Ammon's horn (tissue), 1 donor: Measurements from ENCODE around the gene SLC4A4.
A peak's percentile ranks its signal among the peaks of the same experiment; 100 is the strongest.

ENCODE experiments used
- DNase-seq: peaks from one replicate; pipeline ENCODE4 v3.0.0-alpha.2; 2016; ENCODE audit warnings: low spot score

The SLC4A4 gene

DNA sequence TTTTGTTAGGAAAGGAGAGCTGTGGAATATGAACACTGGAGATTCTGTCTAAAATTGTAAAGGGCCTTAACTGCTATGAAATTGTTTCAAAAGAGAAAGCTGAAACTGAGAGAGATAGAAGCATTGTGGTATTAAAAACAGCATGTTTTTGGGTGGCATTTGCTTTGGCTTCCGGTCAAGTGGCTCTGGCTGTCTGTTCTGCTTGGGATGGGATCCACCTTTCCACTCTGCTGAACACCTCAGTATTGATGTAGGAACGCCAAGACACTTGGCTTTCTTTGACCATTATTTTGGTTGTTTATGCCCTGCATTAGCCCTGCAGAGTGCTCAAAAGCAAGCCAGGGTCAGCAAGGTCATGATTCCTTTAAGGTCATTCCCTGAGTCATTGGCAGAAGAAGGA lies 199.7 kb downstream of the SLC4A4 start:
- DNase-seq: peak; percentile 16

DNA sequence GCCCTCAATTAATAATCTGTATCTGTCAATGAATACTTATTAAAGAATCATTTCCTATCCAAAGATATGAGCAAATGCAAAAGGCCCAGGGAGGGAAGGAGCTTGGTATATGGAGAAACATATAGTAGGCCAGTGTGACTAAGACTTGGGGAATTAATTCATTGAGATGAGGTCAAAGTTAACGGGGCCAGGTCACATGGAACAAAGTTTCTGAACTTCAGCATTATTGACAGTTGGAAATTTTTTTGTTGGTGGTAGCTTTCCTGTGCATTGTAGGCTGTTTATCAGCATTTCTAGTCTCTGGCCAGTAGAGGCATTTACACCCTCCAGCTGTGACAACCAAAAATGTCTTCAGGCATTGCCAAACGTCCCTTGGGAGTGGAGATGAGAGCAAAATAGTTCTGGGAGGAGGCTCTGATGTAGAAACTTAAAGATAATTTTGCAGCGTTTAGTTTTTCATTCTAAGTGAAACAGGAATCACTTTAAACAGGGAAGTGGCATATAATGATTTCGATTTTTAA lies 202.0 kb downstream of the SLC4A4 start:
- DNase-seq: no peak

DNA sequence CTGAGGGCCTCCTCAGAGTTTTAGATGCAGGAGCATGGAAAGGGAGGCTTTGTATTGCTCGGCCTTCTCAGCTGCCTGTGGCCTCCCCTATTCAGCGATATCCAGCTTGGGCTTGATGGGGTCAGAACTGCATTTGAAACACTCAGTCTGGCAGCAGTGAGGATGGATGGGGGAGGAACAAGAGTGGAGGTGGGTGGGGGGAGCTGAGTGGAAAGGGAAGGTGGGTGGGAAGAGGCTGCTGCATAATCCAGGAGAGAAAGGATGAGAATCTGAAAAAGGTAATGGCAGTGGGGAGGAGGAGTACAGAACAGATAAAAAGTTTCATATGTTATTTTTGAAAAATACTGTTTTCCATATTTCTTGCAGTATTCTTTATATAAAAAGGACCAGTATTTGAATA lies 202.7 kb downstream of the SLC4A4 start:
- no peak for DNase-seq

DNA sequence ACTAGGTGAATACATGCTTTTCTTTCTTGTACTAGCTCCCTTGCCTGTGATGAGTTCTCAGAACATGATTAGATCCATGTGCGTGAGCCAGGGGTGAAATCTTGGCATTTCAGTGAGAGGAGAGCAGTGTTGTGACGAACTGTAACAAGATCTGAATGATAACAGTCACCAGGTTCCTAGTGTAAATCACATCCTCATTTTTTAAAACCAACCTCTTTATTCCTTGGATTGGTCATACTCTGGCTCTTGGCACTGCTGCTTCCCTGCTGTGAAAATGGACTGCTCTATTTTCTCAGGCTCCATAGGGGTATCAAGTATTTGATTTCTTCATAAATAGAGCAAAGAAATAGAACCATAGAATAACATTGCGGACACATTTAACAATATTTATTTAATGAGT lies 206.3 kb downstream of the SLC4A4 start:
- no peak for DNase-seq

DNA sequence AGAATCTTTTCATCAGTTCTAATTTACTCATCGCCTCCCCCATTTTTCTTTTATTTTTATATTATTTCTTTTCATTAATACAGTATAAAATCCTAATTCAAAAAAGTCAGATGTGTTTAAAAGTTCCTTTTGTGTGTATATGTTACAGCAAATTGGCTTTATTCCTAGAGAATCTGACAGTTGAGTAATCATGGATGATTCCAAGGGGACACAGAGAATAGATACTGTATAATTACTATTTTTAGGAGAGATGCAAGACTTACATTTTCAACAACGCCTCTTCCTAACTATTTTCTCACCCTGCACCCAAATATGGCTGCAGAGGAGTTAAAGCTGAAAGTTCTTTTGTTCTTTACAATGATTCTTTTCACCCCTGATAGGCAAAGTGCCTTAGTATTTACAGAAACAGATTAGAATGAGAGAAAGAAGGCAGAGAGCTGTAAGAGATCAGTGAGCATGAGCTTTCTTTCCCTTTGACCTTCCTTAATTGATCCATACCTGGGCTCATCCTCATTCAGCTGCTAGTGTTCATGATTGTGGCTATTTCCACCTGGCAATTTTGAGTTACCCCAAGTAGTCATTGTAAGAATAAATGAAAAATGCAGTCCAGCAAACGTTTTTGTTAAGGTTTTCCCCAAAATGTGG lies 210.8 kb downstream of the SLC4A4 start:
- DNase-seq: no peak

DNA sequence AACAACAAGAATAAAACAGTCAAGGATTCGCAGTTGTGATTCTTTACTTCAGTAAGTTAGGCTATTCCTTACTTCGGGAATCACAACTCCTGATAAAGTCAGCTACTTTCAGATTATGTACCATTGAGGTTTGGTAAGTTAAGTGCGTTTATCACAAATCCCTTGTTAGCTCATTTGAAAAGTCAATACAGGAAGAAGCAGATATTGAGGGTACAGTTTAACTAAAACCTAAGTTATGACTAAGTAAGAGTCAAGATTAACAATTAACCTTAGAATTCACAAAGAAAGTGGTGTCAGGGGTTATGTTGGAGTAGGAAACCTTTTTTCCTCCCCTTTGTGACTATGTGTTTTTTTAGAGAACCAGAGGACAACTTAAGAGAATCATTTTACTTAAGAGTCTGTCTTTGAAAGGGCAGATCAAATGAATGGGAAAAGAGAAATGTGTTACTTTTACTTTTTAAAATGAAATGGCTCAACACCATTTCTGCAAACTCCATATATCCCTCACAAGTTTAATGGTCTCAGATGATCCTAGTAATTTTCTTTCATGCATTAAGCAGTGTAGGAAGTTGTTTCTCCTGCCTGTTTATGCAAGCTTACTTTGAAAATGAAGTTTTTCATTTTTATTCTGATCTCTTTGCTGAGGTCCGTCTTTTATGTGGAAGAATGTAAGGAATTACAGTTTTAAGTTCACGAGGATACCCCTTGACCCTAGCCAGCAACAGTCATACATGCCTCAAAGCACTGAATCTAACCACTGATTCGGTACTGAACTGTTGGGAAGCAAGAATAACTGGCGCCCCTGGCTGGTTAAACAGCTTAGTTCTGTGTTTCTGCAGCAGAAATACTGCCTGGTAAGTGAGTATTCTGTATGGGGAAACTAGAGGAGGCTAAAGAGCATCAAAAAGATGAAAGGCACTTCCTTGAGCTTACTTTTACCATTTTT lies 211.7 kb downstream of the SLC4A4 start:
- DNase-seq: no peak

DNA sequence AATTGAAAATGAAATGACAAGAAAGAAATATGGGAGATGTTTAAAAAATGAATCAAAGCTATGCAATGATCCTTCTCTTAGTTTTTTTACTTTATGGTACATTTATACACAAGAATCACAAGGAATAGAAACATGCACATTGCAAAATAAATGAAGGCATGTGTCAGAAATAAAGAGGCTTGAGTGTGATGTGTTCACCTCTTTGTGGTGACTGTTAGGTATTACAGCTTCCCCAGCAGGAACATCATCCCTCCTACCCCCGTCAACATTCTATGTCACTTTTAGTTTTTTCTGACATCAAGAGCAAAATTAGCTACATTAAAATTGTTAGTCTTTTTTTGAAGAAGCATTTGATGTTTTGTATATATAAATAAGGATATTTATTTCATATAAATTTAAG lies 214.8 kb downstream of the SLC4A4 start:
- peak; percentile 51 for DNase-seq

DNA sequence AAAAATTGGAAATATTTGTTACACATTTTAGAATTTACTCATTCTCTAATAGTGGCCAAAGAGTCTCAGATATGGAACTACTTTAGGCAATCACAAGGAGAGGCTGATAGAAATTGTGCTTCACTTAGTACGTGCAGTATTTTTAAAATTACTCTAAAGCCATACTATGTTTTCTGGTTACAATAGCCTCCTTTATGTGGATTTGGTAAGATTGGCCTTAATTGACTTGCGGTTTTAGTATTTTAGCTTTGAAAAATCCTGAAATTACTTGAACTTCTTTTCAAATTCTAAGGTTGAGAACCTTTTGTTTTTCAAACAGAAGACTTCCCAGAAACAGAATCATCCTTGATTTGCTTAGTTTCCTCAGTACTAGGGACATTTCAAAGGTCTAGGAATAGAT lies 215.2 kb downstream of the SLC4A4 start:
- no peak for DNase-seq

DNA sequence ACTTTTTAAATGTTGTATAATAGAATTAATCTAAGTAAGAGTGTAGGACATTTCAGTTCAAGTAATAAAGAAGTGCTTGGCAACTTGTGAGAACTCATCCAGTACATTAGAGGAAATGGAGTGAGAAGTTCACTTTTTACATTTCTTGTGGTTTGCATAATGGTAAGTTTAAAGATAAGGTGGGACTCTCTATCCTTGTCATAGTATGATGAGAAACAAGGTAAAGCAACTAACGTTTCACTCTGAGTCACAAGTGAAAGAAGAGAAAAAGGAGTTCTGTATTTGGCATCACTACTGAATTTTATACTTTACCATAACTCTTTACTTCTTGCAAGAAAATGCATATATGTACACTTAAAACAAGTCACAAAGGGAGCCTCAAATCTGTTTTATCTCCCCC lies 219.4 kb downstream of the SLC4A4 start:
- DNase-seq: no peak

DNA sequence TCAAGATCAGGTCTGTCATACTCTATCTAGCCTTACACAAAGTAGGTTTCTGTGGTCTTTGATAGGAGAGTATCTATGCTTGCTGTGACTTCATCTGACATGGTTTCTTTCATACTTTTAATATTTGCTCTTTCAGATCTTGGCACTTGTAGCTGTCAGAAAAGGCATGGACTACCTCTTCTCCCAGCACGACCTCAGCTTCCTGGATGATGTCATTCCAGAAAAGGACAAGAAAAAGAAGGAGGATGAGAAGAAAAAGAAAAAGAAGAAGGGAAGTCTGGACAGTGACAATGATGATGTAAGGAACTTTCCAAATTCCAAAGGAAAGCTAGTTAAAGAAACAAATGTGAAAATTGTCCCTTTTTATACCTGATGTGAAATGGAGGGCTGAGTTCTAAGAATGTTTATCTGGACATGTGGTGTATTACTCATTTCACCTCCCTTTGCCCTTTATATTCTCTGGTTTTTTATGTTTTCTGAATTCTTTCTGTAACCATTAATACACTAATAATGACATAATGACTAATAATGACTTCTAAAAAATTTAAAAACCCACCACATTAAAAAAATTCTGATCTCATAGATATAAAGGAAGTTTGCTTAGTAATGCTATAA lies 221.2 kb downstream of the SLC4A4 start:
- no peak for DNase-seq

DNA sequence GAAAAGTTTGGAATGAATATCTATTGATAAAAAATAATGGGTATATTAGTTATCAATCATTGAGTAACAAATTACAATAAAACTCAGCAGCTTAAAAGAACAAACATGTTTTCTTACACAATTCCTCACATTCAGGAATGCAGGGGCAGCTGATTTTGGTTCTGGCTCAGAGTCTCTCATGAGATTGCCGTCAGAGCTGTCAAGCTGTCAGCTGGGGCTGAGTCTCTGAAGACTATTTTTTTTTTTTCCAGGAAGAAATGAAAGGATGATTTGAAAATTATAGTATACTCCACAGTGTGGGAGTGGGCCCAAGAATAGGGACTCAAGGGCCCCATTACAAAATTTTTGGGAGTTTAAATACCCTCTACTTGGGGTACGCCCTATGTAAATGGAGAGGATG lies 226.0 kb downstream of the SLC4A4 start:
- DNase-seq: no peak

DNA sequence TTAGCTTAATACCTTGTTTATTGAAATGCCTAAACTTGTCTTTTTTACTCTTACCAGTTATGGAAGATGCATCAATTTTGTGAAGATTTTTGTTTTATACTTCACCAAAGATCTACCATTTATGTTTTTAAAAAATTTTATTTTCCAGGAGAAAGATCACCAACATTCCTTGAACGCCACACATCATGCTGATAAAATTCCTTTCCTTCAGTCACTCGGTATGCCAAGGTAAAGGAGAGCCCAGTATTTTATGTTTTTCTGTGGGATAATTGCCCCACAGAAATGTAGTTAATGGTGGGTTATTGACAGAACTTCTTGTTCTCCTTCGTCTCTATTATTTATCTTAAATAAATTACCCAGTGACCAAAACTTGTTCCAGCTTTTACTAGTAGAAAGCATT lies 228.0 kb downstream of the SLC4A4 start:
- DNase-seq: no peak

DNA sequence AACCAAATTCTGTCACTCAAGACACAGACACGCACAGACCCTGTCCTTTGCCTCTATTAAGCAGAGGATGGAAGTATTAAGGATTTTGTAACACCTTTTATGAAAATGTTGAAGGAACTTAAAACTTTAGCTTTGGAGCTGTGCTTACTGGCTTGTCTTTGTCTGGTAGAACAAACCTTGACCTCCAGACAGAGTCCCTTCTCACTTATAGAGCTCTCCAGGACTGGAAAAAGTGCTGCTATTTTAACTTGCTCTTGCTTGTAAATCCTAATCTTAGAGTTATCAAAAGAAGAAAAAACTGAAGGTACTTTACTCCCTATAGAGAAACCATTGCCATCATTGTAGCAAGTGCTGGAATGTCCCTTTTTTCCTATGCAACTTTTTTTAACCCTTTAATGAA lies 229.3 kb downstream of the SLC4A4 start:
- DNase-seq: no peak

DNA sequence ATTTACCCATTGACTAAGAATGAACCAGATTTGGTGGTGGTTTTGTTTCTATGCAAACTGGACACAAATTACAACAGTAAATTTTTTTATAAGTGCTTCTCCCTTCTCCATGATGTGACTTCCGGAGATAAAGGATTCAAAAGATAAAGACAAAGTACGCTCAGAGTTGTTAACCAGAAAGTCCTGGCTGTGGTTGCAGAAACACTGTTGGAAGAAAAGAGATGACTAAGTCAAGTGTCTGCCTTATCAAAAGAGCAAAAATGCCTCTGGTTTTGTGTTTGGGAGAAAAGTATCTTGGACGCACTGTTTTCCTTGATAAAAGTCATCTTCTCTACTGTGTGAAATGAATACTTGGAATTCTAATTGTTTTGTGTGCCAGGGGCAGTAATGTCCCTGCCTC lies 231.7 kb downstream of the SLC4A4 start:
- DNase-seq: no peak

DNA sequence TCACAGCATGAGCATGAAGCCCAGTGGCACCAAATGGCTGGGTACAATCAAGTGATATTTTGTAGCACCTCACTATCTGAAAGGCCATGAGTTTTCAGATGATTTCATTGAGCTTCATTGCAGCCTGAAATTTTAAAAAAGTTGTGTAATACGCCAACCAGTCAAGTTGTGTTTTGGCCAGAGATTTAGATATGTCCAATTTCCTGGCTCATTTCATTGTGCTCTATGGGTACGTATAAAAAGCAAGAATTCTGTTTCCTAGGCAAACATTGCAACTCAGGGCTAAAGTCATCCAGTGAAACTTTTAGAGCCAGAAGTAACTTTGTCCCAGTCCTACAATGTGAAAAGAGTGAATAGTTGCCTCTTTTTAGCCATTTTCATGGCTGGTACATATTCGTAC lies 232.5 kb downstream of the SLC4A4 start:
- DNase-seq: no peak

DNA sequence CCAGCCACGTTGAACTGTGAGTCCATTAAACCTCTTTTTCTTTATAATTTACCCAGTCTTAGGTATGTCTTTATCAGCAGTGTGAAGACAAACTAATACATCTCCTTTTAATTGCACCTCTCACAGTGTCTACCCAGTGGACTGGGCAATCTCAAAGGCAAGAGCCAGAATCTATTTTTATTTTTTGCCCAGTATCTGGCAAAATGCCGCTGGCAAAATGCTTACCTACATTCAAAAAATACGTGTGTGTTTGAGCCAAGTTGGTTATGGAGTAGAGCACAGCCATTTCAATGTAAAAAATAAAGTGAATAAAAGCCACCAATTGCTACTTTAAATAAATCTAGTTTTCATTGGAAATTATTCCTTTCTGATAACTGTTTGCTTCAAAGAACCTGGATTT lies 245.2 kb downstream of the SLC4A4 start:
- no peak for DNase-seq

DNA sequence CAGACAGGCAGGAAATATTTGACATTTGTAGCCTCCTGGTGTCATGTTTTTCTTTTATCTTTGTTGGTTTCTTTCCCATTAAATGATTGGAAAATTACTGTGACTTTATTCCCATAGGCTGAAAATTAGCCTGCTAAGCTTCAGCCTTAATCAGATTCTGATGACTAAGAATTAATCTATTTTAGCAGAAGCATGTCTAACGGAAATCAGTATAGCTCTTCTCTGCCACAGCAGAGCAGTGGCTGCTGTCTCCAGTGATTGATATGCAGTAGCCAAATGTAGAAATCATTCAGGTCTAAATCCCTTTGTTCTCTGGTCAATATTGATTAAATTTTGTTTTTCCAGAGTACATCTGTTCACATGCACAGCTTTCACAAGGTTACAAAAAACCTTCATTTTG lies 245.8 kb downstream of the SLC4A4 start:
- DNase-seq: no peak

DNA sequence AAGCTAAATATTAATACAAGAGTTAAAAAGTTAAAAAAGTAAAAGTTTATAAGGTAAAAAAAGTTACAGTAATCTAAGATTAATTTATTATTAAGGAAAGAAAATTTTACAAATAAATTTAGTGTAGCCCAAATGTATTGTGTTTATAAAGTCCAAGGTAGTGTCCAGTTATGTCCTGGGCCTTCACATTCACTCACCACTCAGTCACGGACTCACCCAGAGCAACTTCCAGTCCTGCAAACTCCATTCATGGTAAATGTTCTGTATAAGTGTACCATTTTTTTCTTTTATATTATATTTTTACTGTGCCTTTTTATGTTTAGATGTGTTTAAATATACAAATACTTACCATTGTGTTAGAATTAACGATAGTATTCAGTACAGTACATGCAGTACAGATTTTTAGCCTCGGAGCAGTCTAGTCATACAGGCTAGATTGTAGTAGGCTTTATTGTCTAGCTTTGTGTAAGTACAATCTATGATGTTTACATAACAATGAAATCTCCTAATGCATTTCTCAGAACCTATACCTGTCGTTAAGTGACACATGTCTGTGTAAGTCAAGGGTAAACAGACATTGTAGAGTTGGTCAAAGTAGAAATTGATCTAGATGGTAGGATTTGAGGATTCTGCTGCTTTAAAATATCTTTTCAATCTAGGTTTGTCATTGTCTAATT lies 247.4 kb downstream of the SLC4A4 start:
- DNase-seq: no peak

DNA sequence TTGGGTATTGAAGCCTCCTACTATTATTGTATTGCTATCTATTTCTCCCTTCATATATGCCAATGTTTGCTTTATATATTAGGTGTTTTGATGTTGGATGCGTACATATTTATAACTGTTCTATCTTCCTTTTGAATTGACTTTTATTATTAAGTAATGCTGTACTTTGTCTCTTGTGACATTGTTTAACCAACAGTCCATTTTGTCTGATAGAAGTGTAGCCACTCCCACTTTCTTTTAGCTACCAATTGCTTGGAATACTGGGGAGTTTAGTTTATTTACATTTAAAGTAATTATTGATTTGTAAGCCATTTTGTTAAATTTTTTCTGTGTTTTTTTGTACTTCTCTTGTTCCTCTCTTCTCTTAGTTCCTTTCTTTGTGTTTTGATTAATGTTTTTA lies 249.2 kb downstream of the SLC4A4 start:
- DNase-seq: no peak

DNA sequence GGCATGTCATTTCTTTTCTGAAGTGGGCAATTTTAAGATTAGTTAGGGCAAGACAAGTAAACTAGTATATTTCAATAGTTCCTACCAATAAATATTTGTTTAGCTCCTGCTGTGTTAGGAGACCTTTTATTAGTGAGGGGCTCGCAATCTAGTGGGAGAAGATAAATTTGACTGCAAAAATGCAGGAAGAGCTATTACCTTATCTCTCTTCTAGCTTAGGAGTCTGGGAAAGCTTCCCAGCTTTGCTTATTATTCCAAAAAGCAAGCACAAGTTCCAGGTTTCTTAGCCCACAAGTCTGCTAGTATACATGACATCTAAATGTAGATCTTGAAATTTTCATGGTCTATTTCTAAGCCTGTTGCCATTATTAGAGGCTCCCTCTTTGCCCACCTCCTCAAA lies 254.0 kb downstream of the SLC4A4 start:
- no peak for DNase-seq

DNA sequence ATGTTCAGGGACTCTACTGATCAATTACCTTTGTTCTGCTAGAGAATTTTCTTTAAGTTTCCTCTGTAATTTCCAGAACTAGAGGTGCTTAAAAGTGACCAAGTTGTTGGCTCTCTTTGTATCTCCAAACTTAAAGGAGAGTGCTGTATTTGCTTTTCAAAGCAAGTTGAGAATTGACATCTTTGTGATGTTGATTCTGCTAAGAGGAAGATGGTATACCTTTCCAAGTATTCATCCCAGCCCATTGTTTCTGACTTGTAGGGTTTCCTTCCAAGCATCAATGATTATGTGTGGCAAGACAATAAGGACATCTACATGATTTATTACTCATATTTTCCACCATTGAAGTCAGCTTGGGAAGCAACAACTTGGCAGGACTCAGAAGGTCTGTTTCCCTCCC lies 254.5 kb downstream of the SLC4A4 start:
- DNase-seq: no peak

DNA sequence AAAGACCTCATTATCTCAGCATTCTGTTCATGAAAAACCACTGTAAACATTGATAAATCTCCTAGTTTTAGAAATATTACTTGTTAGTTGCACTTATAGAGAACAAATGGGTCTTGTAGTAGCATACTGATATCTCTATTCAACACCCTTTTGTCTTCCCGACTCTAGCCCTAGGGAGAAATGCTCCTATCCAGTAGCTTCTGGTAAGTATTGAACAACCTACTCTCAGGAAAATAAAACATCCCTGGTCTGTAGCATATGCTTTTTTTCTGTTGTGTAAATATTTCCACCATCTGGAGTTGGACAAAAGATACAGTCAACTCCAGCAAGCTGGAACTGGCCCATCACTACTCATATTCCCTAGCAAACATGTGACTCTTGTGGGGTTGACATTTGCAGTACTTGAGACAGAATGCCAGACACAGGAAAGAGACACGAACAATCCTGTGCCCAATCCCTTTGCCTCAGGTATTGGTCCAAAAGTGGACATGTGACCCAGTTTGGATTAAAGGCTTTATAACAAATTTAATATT lies 256.8 kb downstream of the SLC4A4 start:
- no peak for DNase-seq
